HL-60/S4 treated with retinoic acid at 250 ng/mL for 4 days and 3 days (cell line): ENCODE measurements around the gene CCDC107.

ENCODE experiments used
- in situ Hi-C: fragments of 300-500 bp; cut with MboI; formaldehyde crosslinking; loops from 2 replicates; pipeline ENCODE4 v1.7.0; 2022; ENCODE audit warnings: low sequenced_read_pairs

The CCDC107 gene

DNA sequence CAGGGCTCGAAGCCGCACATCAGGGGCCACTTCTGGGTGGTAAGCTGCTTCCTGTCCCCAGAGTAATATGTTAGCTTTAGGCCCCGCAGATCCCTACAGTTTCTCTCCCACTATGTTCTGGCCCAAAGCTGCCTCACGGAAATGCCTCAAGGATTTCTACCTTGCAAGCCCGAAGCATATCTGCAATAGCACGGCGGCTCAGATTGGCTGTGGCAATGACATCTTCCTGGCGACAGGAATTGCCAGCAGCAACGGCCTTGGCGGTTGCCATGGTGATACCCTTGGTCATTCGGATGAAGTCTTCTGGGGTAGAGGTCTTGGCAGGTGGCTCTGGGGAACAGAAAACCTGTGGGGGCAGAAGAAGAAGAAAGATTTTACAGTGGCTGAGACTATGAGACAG is 41.9 kb downstream of the CCDC107 start:
- in situ Hi-C loops, result loop anchor here (25.0 kb wide), 1 partner anchor 638 kb away; the partner anchor contains the start of gene VCP

- in situ Hi-C loops, result loop anchor here (25.0 kb wide), 1 partner anchor 639 kb away; the partner anchor contains the start of gene VCP
These were observed 42.9 kb downstream of the CCDC107 start for GRCh38 chr9:35700942-35701341.

DNA sequence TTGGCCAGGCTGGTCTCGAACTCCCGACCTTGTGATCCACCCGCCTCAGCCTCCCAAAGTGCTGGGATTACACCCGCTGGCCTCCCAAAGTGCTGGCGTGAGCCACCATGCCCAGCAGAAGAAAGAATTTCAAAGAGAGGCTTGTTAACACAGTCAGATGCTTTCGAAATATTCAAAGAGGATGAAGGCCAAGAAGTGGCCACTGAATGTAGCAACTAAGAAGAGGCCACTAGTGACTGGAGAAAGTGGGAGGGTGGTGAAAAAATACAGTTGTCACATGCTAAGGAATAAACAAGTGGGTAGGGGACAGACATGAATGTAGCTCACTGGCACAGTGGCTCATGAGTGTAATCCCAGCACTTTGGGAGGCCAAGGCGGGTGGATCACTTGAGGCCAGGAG is 44.6 kb downstream of the CCDC107 start:
- in situ Hi-C loops, result loop anchor here (25.0 kb wide), 1 partner anchor 640 kb away; the partner anchor contains the start of gene VCP

GRCh38 chr9:35703906-35704672 is 46.0 kb downstream of the CCDC107 start:
- in situ Hi-C loops, result loop anchor here (25.0 kb wide), 1 partner anchor 642 kb away; the partner anchor contains the start of gene VCP

GRCh38 chr9:35705372-35705771 is 47.3 kb downstream of the CCDC107 start:
- in situ Hi-C loops, result loop anchor here (25.0 kb wide), 1 partner anchor 643 kb away; the partner anchor contains the start of gene VCP

DNA sequence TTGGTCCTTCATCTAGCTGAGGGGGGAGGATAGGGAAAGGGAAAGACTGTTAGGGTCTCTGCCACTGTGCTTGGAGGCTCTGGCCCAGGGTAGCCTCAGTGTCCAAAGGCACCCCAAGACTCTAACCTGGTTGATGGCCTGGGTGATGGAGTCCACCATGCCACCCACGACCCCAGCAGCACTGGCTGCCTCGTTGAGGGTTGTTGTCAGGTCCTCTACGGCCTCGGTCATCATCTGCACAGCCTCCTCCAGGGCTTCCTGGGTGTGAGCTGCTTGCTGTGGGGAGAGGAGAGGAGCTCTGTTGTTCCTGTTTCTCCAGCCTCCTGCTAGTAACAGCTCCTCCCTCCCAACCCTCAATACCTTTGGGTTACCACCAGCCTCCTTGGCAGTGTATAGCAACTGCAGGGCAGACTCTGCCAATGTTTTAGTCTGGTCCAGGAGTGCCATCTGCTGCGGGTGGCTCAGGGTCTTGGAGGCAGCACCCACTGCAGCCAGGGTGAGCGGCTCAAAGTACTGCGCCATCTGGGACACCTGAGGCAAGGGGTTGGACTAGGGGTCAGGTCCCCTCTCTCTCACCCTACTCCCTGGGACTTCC is 47.8 kb downstream of the CCDC107 start:
- in situ Hi-C loops, result loop anchor here (25.0 kb wide), 1 partner anchor 644 kb away; the partner anchor contains the start of gene VCP

DNA sequence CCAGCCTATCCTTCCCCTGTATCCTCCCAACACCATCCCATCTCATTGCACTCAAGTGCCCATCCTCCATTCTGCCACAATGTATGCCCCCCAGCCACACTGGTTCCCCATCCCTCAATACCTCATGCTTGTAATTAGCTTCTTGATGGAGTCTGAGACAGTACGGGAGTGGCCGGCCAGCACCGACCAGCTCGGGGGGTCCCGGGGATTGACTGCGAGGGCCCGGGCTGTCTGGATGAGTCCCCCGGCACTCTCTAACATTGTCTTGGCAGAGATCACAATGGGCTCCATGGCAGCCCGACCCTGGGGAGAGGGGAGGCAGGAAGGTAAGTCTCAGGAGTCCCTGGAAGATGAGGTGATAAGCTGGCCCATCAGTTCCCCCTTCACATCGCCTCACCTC is 48.9 kb downstream of the CCDC107 start:
- in situ Hi-C loops, result loop anchor here (25.0 kb wide), 1 partner anchor 645 kb away; the partner anchor contains the start of gene VCP

GRCh38 chr9:35708146-35708545 is 50.1 kb downstream of the CCDC107 start:
- in situ Hi-C loops, result loop anchor here (25.0 kb wide), 1 partner anchor 646 kb away; the partner anchor contains the start of gene VCP

- in situ Hi-C loops, result loop anchor here (25.0 kb wide), 1 partner anchor 649 kb away; the partner anchor contains the start of gene VCP
These were observed 52.9 kb downstream of the CCDC107 start for GRCh38 chr9:35710818-35711500.
